Ammon's horn (tissue), 1 donor: ENCODE results near the gene TAL2.

Source experiments
- DNase-seq: peaks from one replicate; pipeline ENCODE4 v3.0.0-alpha.2; 2016; ENCODE audit warnings: low spot score

TAL2 gene

DNA sequence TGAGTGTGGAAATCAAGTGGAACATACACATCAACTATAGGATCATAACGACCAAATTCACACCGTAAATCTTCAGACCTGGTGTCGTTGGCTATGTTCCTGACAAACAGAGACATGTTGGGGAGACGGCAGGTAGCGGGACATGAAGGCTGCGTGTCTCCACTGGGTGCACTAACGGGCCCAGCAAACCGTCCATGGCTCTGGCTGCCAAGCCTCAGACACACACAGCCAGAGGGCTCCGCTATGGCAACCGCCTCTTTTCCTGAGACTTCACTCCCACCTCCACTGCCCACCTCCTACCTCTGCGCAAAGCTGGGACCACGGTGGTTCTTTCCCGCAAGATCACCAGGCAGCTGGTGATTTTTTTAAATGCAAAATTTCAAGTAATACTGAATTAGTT is 48.4 kb downstream of the TAL2 start:
- no peak for DNase-seq

GRCh38 chr9:105711867-105712266 is 49.6 kb downstream of the TAL2 start:
- no peak for DNase-seq

- no peak for DNase-seq
Measured at GRCh38 chr9:105712297-105712696, 50.0 kb downstream of the TAL2 start.
